Vagina (tissue), 2 donors: ENCODE measurements around the gene STEAP4. TPM values are rescaled to one million over a fixed set of nuclear protein-coding genes. Genes with fewer than 3 reads are reported as not detected.
"Not testable (repeated sequence)": the region's sequence is repeated elsewhere in the genome, so short reads cannot be mapped to it uniquely, and the experiment has no call there.

Experiments used
- DNase-seq, 2 donors: peaks; one replicate each; pipeline ENCODE4 v3.0.0-alpha.2; 2017; ENCODE audit errors: extremely low spot score in 2 of 2
- H3K27ac ChIP-seq: fragments of 200-600 bp; sonication (generic); one replicate; pipeline ENCODE4 v1.5.1; 2019
- H3K27me3 ChIP-seq: fragments of 200-600 bp; sonication (generic); one replicate; pipeline ENCODE4 v1.5.1; 2019
- H3K36me3 ChIP-seq, 2 donors: fragments of 200-600 bp; sonication (generic); one replicate each; pipeline ENCODE4 v1.5.1; 2017 to 2019
- H3K4me1 ChIP-seq: fragments of 200-600 bp; sonication (generic); one replicate; pipeline ENCODE4 v1.5.1; 2019
- H3K4me3 ChIP-seq, 2 donors: fragments of 200-600 bp; sonication (generic); 1 replicate in 1 of 2; 2 replicates in 1 of 2; pipeline ENCODE4 v1.5.1; 2016 to 2019
- H3K9me3 ChIP-seq: fragments of 200-600 bp; sonication (generic); one replicate; pipeline ENCODE4 v1.5.1; 2019
- CTCF ChIP-seq, 3 experiments: fragments of 450-650 bp in 2 of 3; fragments of 200-600 bp in 1 of 3; sonication (generic) in 1 of 3; IDR thresholded peaks; one replicate each; pipeline ENCODE4 v1.5.1; 2017 to 2019; ENCODE audit warnings: antibody characterized with exemption in 3 of 3, mild to moderate bottlenecking in 2 of 3, moderate library complexity in 2 of 3
- POLR2A ChIP-seq, 2 donors: fragments of 450-650 bp; IDR thresholded peaks; one replicate each; pipeline ENCODE4 v1.6.1; 2017; ENCODE audit warnings: antibody characterized with exemption in 2 of 2, mild to moderate bottlenecking in 2 of 2, moderate library complexity in 2 of 2
- POLR2AphosphoS5 ChIP-seq, 2 donors: sonication (generic); formaldehyde crosslinking; IDR thresholded peaks; one replicate each; pipeline ENCODE4 v1.9.0; 2017; ENCODE audit warnings: antibody characterized with exemption in 2 of 2, mild to moderate bottlenecking in 2 of 2, low read depth in 1 of 2; ENCODE audit not compliant: insufficient read depth in 1 of 2
- intact Hi-C: fragments of 100-400 bp; cut with DNase I; formaldehyde crosslinking; loops from one replicate; pipeline ENCODE4 v1.15.1; 2023
- total RNA-seq: library from RNA; depleted of rRNA; stranded (reverse); fragments of >200 nt; gene quantifications from one replicate; pipeline ENCODE4 v1.2.3, GENCODE V29; 2016

The STEAP4 gene
- total RNA-seq, 1 donor from 2014 or later: 41.7 TPM

GRCh38 chr7:88268858-88269257, 37.8 kb downstream of the STEAP4 start:
- intact Hi-C loops: no loop called here
- Histone ChIP-seq H3K9me3 (no peaks in the 10 kb centered on the region), H3K4me3 (no peak overlapping the region), H3K36me3 (no peaks in the 10 kb centered on the region), H3K27ac (no peak overlapping the region), H3K27me3 (no peaks in the 10 kb centered on the region), H3K4me1 (no peaks in the 10 kb centered on the region)
- DNase-seq: no peak
- TF ChIP-seq POLR2AphosphoS5 (IDR thresholded peaks at IDR 0.05; ENCODE audit: insufficient read depth in 1 of 2, low read depth in 1 of 2) (no peak), POLR2A (IDR thresholded peaks at IDR 0.05) (no peak), CTCF (IDR thresholded peaks at IDR 0.05) (no peak)

- Histone ChIP-seq H3K4me3 (no peak overlapping the region), H3K4me1 (no peaks in the 10 kb centered on the region), H3K27ac (no peak overlapping the region), H3K27me3 (no peaks in the 10 kb centered on the region), H3K36me3 (no peaks in the 10 kb centered on the region), H3K9me3 (no peaks in the 10 kb centered on the region)
- TF ChIP-seq POLR2A (IDR thresholded peaks at IDR 0.05) (no peak), POLR2AphosphoS5 (IDR thresholded peaks at IDR 0.05; ENCODE audit: insufficient read depth in 1 of 2, low read depth in 1 of 2) (no peak), CTCF (IDR thresholded peaks at IDR 0.05) (no peak)
- intact Hi-C loops: no loop called here
- DNase-seq: no peak
Observed at GRCh38 chr7:88268051-88268450, 38.6 kb downstream of the STEAP4 start.

GRCh38 chr7:88267421-88267820, 39.3 kb downstream of the STEAP4 start:
- no peak for DNase-seq
- intact Hi-C loops: no loop called here
- no peaks in the 10 kb centered on the region for H3K36me3 ChIP-seq
- no peaks in the 10 kb centered on the region for H3K4me1 ChIP-seq
- H3K27ac ChIP-seq: no peak overlapping the region
- H3K9me3 ChIP-seq: no peaks in the 10 kb centered on the region
- H3K4me3 ChIP-seq: no peak overlapping the region
- no peaks in the 10 kb centered on the region for H3K27me3 ChIP-seq
- TF ChIP-seq POLR2AphosphoS5 (IDR thresholded peaks at IDR 0.05; ENCODE audit: insufficient read depth in 1 of 2, low read depth in 1 of 2) (no peak), POLR2A (IDR thresholded peaks at IDR 0.05) (no peak), CTCF (IDR thresholded peaks at IDR 0.05) (no peak)

- H3K9me3 ChIP-seq, H3K4me3 ChIP-seq, H3K27me3 ChIP-seq, DNase-seq, H3K36me3 ChIP-seq, intact Hi-C loops, H3K27ac ChIP-seq, H3K4me1 ChIP-seq: not testable (repeated sequence)
Observed at GRCh38 chr7:88264987-88265386, 41.7 kb downstream of the STEAP4 start.

GRCh38 chr7:88262562-88262961, 44.1 kb downstream of the STEAP4 start:
- no peak for DNase-seq
- H3K4me1 ChIP-seq: no peaks in the 10 kb centered on the region
- H3K4me3 ChIP-seq: no peak overlapping the region
- TF ChIP-seq POLR2AphosphoS5 (IDR thresholded peaks at IDR 0.05; ENCODE audit: insufficient read depth in 1 of 2, low read depth in 1 of 2) (no peak), POLR2A (IDR thresholded peaks at IDR 0.05) (no peak), CTCF (IDR thresholded peaks at IDR 0.05) (no peak)
- no peaks in the 10 kb centered on the region for H3K36me3 ChIP-seq
- intact Hi-C loops: no loop called here
- H3K9me3 ChIP-seq: no peaks in the 10 kb centered on the region
- H3K27ac ChIP-seq: no peak overlapping the region
- no peaks in the 10 kb centered on the region for H3K27me3 ChIP-seq

- Histone ChIP-seq H3K36me3 (no peaks in the 10 kb centered on the region), H3K4me3 (no peak overlapping the region), H3K27me3 (no peaks in the 10 kb centered on the region), H3K27ac (no peak overlapping the region), H3K9me3 (no peaks in the 10 kb centered on the region), H3K4me1 (no peaks in the 10 kb centered on the region)
- intact Hi-C loops: no loop called here
- DNase-seq: no peak
- TF ChIP-seq POLR2AphosphoS5 (IDR thresholded peaks at IDR 0.05; ENCODE audit: insufficient read depth in 1 of 2, low read depth in 1 of 2): no peak
- TF ChIP-seq POLR2A (IDR thresholded peaks at IDR 0.05): no peak
- TF ChIP-seq CTCF (IDR thresholded peaks at IDR 0.05): no peak
Observed at GRCh38 chr7:88260719-88261118, 46.0 kb downstream of the STEAP4 start.
